Smooth muscle cell (in vitro differentiated cells): ENCODE results near the gene KIR3DL1. TPM values are rescaled to one million over a fixed set of nuclear protein-coding genes. Genes with fewer than 3 reads are reported as not detected.
"Not testable (repeated sequence)": the region's sequence is repeated elsewhere in the genome, so short reads cannot be mapped to it uniquely, and the experiment has no call there.

Experiments used
- DNase-seq: peaks from one replicate; lab custom pipeline; 2025; ENCODE audit not compliant: unreplicated experiment; lab: John Stamatoyannopoulos, UW
- H2AFZ ChIP-seq: fragments of 200-600 bp; sonication (generic); 2 replicates; pipeline ENCODE4 v1.6.0; 2016; ENCODE audit warnings: antibody characterized with exemption, low read depth, mild to moderate bottlenecking
- H3F3A ChIP-seq: fragments of 200-600 bp; sonication (generic); 2 replicates; pipeline ENCODE4 v1.6.0; 2017; ENCODE audit warnings: antibody characterized with exemption, low read depth
- H3K27ac ChIP-seq: fragments of 200-600 bp; sonication (generic); 2 replicates; pipeline ENCODE4 v1.5.1; 2016; ENCODE audit warnings: low read depth, mild to moderate bottlenecking
- H3K27me3 ChIP-seq: fragments of 200-600 bp; sonication (generic); 2 replicates; pipeline ENCODE4 v1.6.1; 2016; ENCODE audit warnings: low read depth, mild to moderate bottlenecking
- H3K36me3 ChIP-seq: fragments of 200-600 bp; sonication (generic); 2 replicates; pipeline ENCODE4 v1.5.1; 2016; ENCODE audit warnings: low read depth
- H3K4me1 ChIP-seq: fragments of 200-600 bp; sonication (generic); 2 replicates; pipeline ENCODE4 v1.5.1; 2016; ENCODE audit warnings: low read depth
- H3K4me2 ChIP-seq: fragments of 200-600 bp; sonication (generic); 2 replicates; pipeline ENCODE4 v1.6.0; 2016; ENCODE audit warnings: mild to moderate bottlenecking
- H3K4me3 ChIP-seq: fragments of 200-600 bp; sonication (generic); 2 replicates; pipeline ENCODE4 v1.5.1; 2016; ENCODE audit warnings: mild to moderate bottlenecking
- H3K79me2 ChIP-seq: fragments of 200-600 bp; sonication (generic); 2 replicates; pipeline ENCODE4 v1.6.0; 2016; ENCODE audit warnings: low read depth, mild to moderate bottlenecking
- H3K9ac ChIP-seq: fragments of 200-600 bp; sonication (generic); 2 replicates; pipeline ENCODE4 v1.6.0; 2016; ENCODE audit warnings: low read depth
- H3K9me3 ChIP-seq: fragments of 200-600 bp; sonication (generic); replicated peaks from 2 replicates; pipeline ENCODE4 v1.5.1; 2016; ENCODE audit warnings: low read depth
- H4K20me1 ChIP-seq: fragments of 200-600 bp; sonication (generic); 2 replicates; pipeline ENCODE4 v1.6.0; 2016; ENCODE audit warnings: low read depth
- CTCF ChIP-seq: fragments of 200-600 bp; sonication (generic); IDR thresholded peaks from 2 replicates; pipeline ENCODE4 v1.5.1; 2017; ENCODE audit warnings: borderline replicate concordance, mild to moderate bottlenecking, antibody characterized with exemption; ENCODE audit not compliant: insufficient read depth, poor library complexity, severe bottlenecking
- WGBS: methylation state at CpG from one replicate; pipeline ENCODE4 v1.1.7; 2016; ENCODE audit warnings: low lambda C conversion rate; 5-methylcytosine and 5-hydroxymethylcytosine counted together
- polyA plus RNA-seq: library from polyadenylated mRNA; unstranded; fragments of >200 nt; fragmentation: Nextera tagmentation; extraction: Ambion mirVana; gene quantifications from 2 replicates; pipeline ENCODE4 v1.2.1, GENCODE V29; 2016
- total RNA-seq: library from RNA; depleted of rRNA; stranded (reverse); fragments of >200 nt; gene quantifications from 2 replicates; pipeline ENCODE4 v1.2.3, GENCODE V29; 2014

Gene KIR3DL1
- total and polyA plus RNA-seq, 2 experiments from 2014 or later: not detected

- no peaks in the 10 kb centered on the region for H4K20me1 ChIP-seq
- no peak for DNase-seq
- H3K4me3 ChIP-seq: no peak overlapping the region
- no peaks in the 10 kb centered on the region for H3K4me1 ChIP-seq
- 75% methylated on average over 15 of the region's 15 CpGs for WGBS
- H3K79me2 ChIP-seq: no peaks in the 10 kb centered on the region
- no peaks in the 10 kb centered on the region for H3K36me3 ChIP-seq
- H3F3A ChIP-seq: no peaks in the 10 kb centered on the region
- H3K27ac ChIP-seq: no peak overlapping the region
- H3K27me3 ChIP-seq: no peaks in the 10 kb centered on the region
- TF ChIP-seq CTCF: no peak
- H3K9ac ChIP-seq: no peak overlapping the region
- no peaks in the 10 kb centered on the region for H3K9me3 ChIP-seq
- H3K4me2 ChIP-seq: no peak overlapping the region
- H2AFZ ChIP-seq: no peak overlapping the region
These were observed 1.6 kb downstream of the KIR3DL1 start for GRCh38 chr19:54817670-54818536.

- not testable (repeated sequence) for H3K27ac ChIP-seq, H3K36me3 ChIP-seq, H3K27me3 ChIP-seq, H3K9ac ChIP-seq, DNase-seq, H3F3A ChIP-seq, H4K20me1 ChIP-seq, H3K9me3 ChIP-seq, H3K4me1 ChIP-seq, H3K4me2 ChIP-seq, H3K79me2 ChIP-seq, H2AFZ ChIP-seq, H3K4me3 ChIP-seq
- WGBS: 62% methylated on average over 4 of the region's 4 CpGs
These were observed 8.1 kb downstream of the KIR3DL1 start for GRCh38 chr19:54824416-54824815.

DNA sequence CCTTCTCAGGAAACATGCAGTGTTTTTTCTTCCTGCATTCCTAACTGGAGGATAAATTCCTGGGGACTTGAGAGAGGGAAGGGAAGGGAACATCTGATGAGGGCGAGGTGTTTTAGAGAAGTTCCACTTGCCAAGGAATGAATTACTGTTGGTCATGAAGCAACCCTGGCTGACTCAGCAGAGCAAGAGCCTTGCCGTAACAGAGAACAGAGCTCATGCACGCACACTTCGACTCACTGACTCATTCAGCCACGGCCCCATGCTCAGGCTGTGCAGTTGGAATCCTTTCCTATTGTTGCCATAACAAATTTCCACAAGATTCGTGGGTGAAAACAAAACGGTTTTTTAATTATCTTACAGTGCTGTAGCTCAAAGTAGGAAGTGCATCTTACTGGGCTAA is 9.1 kb downstream of the KIR3DL1 start:
- H2AFZ ChIP-seq, H3K36me3 ChIP-seq, H4K20me1 ChIP-seq, H3K9me3 ChIP-seq, DNase-seq, H3K4me1 ChIP-seq, H3K27ac ChIP-seq, H3K4me2 ChIP-seq, H3K27me3 ChIP-seq, H3K4me3 ChIP-seq, H3K9ac ChIP-seq, H3F3A ChIP-seq, H3K79me2 ChIP-seq: not testable (repeated sequence)
- 52% methylated on average over 7 of the region's 7 CpGs for WGBS

DNA sequence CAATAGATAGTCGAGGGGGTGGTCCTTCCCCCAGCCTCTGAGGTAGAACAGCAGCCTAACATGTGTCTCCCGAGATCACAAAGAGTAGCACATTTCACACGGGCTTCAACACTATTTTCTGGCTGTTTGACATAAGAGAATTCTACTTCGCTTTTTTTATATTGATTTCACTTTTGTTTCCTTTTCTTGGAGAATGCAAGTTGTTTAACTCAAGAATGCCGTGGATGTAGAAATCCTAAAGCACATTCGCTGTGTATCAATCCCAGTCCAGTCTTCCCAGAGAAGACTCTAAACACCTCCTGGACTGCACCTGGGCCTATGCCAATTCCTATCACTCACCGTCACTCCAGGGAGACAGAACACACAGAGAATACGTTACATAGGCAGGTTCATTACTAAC is 11.8 kb downstream of the KIR3DL1 start:
- not testable (repeated sequence) for H3K79me2 ChIP-seq, H2AFZ ChIP-seq

GRCh38 chr19:54832496-54832895 is 16.2 kb downstream of the KIR3DL1 start, which contains the start of gene KIR2DS4:
TSS of gene KIR2DS4 (plus strand) at chr19:54832676.
- not testable (repeated sequence) for H3F3A ChIP-seq, H2AFZ ChIP-seq, DNase-seq, H3K27me3 ChIP-seq, H3K9me3 ChIP-seq, H4K20me1 ChIP-seq, H3K4me2 ChIP-seq, H3K4me1 ChIP-seq, H3K9ac ChIP-seq, H3K36me3 ChIP-seq, H3K27ac ChIP-seq, H3K4me3 ChIP-seq, H3K79me2 ChIP-seq
- WGBS: 83% methylated on average over 14 of the region's 14 CpGs

More for the DNA sequence above, 11.8 kb downstream of the KIR3DL1 start:
- H3K9ac ChIP-seq, H4K20me1 ChIP-seq, H3K27ac ChIP-seq, DNase-seq, H3K4me3 ChIP-seq, H3K4me2 ChIP-seq, H3K9me3 ChIP-seq, H3K27me3 ChIP-seq, H3K4me1 ChIP-seq, H3K36me3 ChIP-seq, H3F3A ChIP-seq: not testable (repeated sequence)
- WGBS: 68% methylated on average over 8 of the region's 8 CpGs

DNA sequence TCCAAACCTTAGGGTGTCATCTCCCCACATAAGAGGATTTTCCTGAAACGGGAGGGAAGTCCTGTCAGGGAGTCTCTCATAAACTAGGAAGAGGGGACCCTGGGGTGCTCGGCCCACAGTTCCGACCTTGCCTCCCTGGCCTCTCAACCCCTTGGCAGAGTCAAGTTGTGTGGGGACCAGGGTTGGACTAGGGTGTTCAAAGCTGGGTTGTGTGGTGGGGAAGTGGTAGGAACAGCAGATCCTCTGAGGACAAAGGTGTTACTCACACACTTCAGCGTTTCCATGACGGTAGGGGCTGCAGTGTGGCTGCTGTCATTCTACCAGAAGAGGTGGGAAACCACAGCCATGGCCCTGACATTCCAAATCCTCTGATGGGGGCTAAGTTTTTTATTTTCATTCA is 18.9 kb downstream of the KIR3DL1 start:
- H3K4me3 ChIP-seq, H3K9ac ChIP-seq, H3K27ac ChIP-seq, H3K9me3 ChIP-seq, H3F3A ChIP-seq, H2AFZ ChIP-seq, H3K4me1 ChIP-seq, DNase-seq, H3K27me3 ChIP-seq, H3K79me2 ChIP-seq, H3K4me2 ChIP-seq, H4K20me1 ChIP-seq, H3K36me3 ChIP-seq: not testable (repeated sequence)
- 62% methylated on average over 5 of the region's 5 CpGs for WGBS

DNA sequence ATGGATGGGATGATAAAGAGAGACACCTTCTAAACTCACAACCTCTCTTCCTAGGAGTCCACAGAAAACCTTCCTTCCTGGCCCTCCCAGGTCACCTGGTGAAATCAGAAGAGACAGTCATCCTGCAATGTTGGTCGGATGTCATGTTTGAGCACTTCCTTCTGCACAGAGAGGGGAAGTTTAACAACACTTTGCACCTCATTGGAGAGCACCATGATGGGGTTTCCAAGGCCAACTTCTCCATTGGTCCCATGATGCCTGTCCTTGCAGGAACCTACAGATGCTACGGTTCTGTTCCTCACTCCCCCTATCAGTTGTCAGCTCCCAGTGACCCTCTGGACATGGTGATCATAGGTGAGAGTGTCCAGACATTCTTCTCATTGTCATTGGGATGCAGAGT is 21.3 kb downstream of the KIR3DL1 start:
- not testable (repeated sequence) for H3K4me2 ChIP-seq, H3K27ac ChIP-seq, H3K79me2 ChIP-seq, DNase-seq, H3K9me3 ChIP-seq, H2AFZ ChIP-seq, H3K36me3 ChIP-seq, H3K4me1 ChIP-seq, H3F3A ChIP-seq, H3K27me3 ChIP-seq, H4K20me1 ChIP-seq, H3K4me3 ChIP-seq, H3K9ac ChIP-seq
- 59% methylated on average over 2 of the region's 2 CpGs for WGBS

DNA sequence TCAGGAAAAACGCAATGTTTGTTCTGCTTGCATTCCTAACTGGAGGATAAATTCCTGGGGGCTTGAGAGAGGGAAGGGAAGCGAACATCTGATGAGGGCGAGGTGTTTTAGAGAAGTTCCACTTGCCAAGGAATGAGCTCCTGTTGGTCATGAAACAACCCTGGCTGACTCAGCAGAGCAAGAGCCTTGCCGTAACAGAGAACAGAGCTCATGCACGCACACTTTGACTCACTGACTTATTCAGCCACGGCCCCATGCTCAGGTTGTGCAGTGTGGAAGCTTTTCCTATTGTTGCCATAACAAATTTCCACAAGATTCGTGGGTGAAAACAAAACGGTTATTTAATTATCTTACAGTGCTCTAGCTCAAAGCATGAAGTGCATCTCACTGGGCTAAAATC is 26.9 kb downstream of the KIR3DL1 start:
- H3K4me3 ChIP-seq, H3K9me3 ChIP-seq, DNase-seq, H3K4me2 ChIP-seq, H4K20me1 ChIP-seq, H3K27me3 ChIP-seq, H3K79me2 ChIP-seq, H3K27ac ChIP-seq, H3K36me3 ChIP-seq, H3F3A ChIP-seq, H3K9ac ChIP-seq, H3K4me1 ChIP-seq, H2AFZ ChIP-seq: not testable (repeated sequence)
- 71% methylated on average over 8 of the region's 8 CpGs for WGBS
